Heart left ventricle (tissue), 13 donors: ENCODE measurements around the gene CFI.

Experiments used
- POLR2A ChIP-seq, 2 donors: fragments of 450-650 bp; IDR thresholded peaks; one replicate each; pipeline ENCODE4 v1.6.1; 2017; ENCODE audit warnings: antibody characterized with exemption in 2 of 2, mild to moderate bottlenecking in 2 of 2, moderate library complexity in 2 of 2
- TF ChIP-seq, protein P1 (sequence below), 12 donors: fragments of 200-600 bp; sonication (generic) in 4 of 12; IDR thresholded peaks; one replicate each; pipeline versions ENCODE4 v1.5.0 to v1.8.0; 2018 to 2022; ENCODE audit warnings: antibody characterized with exemption in 12 of 12, mild to moderate bottlenecking in 5 of 12
- donor health status: ischemic (EF 13 %, LVEDD 7.1; RV severe dilation, severe dysfunction).
- donor health status: DM: no; HTN: yes; CAD: no.
- donor health status: DM: no; HTN: no; CAD: no.
- donor health status: ischemic (EF 25% LVEDD 6.9; RV normal size, moderate dysfunction).
- donor health status: ischemic (EF 25% LVEDD 5.7; RV mildly dilated, moderate dysfunction).
- donor health status: ischemic (EF 35%, LVEDD 5.7; RV mildly dilated, moderate dysfunction).
- donor health status: nonischemic (EF 11% LVEDD 7.7; RV severe dilation, severe dysfunction).
- donor health status: DM: yes; HTN: yes; CAD: no.
- donor health status: PGD.
- donor health status: ischemic (EF 29% LVEDD 5.4; RV normal size, mild dysfunction).
- donor health status: nonischemic (EF 23%, LVEDD 6.1; RV moderate dilation, normal function).

GRCh38 chr4:109703664-109704361 lies 98.0 kb downstream of the CFI start:
- TF ChIP-seq, protein P1, sequence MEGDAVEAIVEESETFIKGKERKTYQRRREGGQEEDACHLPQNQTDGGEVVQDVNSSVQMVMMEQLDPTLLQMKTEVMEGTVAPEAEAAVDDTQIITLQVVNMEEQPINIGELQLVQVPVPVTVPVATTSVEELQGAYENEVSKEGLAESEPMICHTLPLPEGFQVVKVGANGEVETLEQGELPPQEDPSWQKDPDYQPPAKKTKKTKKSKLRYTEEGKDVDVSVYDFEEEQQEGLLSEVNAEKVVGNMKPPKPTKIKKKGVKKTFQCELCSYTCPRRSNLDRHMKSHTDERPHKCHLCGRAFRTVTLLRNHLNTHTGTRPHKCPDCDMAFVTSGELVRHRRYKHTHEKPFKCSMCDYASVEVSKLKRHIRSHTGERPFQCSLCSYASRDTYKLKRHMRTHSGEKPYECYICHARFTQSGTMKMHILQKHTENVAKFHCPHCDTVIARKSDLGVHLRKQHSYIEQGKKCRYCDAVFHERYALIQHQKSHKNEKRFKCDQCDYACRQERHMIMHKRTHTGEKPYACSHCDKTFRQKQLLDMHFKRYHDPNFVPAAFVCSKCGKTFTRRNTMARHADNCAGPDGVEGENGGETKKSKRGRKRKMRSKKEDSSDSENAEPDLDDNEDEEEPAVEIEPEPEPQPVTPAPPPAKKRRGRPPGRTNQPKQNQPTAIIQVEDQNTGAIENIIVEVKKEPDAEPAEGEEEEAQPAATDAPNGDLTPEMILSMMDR (IDR thresholded peaks at IDR 0.05): no peak
- no peak for TF ChIP-seq POLR2A (IDR thresholded peaks at IDR 0.05)
